ENCODE data around the gene RIMBP2. TPM values are rescaled to one million over a fixed set of nuclear protein-coding genes. Genes with fewer than 3 reads are reported as not detected.

The RIMBP2 gene
- total RNA-seq, 1 experiment from 2014 or later: not detected

DNA sequence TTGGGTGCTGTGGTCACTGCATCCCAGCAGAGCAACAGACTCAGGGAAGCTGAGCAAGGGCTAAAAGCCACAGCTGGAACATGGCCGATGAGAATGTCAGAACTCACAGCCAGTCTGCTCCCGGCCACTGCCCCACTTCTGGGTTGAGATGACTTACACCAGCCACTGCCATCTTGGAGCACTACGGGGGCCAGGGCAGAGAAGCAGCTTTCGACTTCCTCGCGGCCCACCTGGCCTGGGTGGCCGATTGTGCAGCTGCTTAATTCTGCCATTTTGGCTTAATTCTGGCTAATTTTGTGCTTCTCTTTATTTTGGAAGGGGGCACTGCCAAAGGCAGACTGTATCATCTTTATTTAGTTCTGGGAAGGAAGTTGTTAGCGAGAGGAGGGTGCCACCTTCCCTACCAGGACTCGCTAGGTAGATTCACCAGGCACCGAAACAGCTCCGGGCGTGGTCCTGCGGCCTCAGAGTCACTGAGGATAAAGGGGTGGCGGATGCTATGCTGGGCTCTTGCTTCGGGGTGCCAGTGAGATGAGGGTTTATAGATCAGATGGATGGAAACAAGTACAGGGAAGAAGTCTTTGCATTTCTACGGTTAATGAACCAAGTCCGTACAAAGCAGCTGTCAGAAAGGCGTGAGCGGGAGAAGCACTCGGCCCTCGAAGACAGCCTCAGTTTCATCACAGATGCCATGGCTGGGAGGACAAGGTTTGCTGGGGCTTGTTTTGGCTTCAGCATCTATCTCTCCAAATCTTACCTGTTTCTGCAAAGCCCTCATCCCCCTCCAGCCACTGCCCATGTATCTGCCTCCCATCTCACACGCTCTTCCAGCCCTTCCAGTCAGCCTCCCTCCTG lies 230.6 kb downstream of the RIMBP2 start:
- DNase-seq (ENCODE audit: low read depth): no peak

GRCh38 chr12:130484221-130484620 lies 231.9 kb downstream of the RIMBP2 start:
- DNase-seq (ENCODE audit: low read depth): no peak

DNA sequence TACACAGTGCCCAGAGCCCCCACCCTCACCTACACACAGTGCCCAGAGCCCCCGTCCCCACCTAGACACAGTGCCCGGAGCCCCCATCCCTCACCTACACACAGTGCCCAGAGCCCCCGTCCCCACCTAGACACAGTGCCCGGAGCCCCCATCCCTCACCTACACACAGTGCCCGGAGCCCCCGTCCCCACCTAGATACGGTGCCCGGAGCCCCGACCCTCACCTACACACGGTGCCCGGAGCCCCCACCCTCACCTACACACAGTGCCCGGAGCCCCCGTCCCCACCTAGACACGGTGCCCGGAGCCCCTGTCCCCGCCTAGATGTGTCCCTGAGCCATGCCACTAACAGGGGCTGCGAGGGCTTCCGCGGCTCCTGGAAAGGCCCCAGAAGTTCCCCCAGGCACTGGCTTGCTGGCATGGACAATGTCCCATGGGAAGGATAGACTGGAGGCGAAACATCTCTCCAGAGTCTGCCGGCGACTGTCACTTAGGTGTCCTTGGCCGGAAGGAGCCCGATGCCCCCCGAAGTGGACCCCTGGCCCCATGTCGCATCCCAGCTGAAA lies 232.4 kb downstream of the RIMBP2 start:
- DNase-seq (ENCODE audit: low read depth): no peak

GRCh38 chr12:130482448-130482847 lies 233.7 kb downstream of the RIMBP2 start:
- no peak for DNase-seq (ENCODE audit: low read depth)

DNA sequence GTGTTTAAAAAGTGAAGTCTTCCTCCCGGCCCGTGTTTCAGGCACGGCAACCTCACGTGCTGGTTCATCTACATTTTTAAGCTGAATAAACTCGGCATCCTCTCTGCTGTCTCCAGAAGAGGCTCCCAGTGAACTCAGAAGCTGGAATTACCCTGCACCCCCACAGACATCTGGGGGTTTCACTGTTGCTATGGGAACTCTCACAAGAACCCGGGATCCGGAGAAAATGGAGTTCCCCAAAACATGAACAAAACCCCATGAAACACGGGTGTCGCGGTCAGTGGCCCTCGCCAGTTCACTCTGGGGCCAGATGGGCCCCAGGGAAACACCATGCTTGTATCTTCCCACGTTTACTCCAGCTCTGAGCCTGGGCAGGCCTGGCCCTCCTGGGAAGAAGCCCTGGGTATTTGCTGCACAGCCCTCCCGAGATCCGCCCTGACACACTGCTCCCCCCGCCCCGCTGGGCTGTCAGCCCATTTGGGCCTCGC lies 234.7 kb downstream of the RIMBP2 start:
- DNase-seq (ENCODE audit: low read depth): no peak

- no peak for DNase-seq (ENCODE audit: low read depth)
Measured at GRCh38 chr12:130480887-130481286, 235.2 kb downstream of the RIMBP2 start.

DNA sequence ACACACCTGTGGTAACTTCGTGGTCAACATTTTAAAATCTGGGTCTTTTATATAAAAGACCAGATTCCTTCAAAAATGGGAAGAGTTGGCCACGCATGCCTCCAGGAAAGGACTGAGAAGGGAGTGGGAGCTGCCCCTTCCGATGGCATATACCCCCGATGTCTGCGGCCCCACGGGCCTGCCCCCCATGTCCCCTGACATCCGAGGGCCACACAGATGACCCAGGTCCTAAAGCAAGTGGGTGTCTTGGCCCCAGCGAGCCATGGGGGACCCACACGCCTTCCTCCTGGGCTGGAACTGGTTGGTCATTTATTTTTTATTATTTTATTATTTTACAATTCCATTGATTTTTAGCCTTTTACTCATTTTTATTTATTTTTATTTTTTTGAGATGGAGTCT lies 235.9 kb downstream of the RIMBP2 start:
- DNase-seq (ENCODE audit: low read depth): no peak

GRCh38 chr12:130479401-130480125 lies 236.5 kb downstream of the RIMBP2 start:
- DNase-seq (ENCODE audit: low read depth): no peak

DNA sequence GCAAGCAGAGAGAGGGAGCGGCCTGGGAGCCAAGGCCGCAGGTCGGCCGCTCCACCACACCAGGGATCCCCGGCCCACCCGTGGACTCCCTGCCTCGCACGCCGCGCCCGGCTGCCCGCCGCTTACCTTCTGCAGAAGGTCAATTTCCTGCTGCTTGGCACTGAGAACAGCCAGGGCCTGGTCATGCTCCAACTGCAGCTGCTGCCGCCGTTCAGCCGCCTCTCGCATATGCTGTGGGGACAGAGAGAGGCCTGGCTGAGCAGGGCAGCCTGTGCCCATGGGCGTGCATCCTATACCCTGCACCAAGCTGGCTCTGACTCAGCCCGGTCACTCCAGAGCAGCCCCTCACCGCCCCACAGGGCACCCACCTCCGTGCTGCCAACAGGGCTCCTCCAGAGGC lies 237.3 kb downstream of the RIMBP2 start:
- no peak for DNase-seq (ENCODE audit: low read depth)

DNA sequence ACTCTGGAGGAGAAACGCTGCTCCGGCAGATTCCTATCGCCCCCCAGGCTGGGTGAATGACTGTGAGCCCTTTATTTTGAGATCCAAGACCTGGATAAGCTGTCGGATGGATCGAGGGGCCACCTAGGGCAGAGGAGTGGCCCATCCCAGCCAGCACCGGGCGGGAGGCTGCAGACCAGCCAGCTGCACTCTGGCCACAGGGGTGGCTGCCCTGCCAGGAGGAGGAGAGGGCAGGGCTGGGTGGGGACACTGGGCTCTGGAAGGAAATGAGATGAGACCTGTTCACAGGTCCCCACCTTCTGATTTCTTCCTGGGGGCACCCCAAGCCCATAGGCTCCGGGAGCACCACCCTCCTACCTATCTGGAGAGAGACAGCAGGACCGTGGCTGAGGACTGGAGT lies 238.4 kb downstream of the RIMBP2 start:
- DNase-seq (ENCODE audit: low read depth): no peak

DNA sequence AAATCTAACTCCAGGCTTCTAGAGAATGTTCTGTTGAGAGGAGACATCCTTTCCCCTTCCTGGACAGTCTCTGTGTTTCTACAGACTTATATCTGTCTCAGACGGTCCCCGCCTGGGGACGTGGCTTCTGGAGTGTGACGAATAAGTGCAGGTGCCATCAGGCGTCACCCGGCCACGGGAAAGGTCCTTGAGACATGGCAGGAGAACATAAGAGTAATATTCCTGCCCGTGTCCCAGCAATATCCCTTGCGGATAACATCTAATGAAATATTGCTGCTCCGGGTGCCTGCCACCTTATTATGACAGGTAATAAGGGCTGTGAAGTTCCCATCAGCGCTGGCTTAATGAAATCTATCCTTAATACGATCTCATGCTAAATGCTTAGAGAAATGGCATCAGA lies 238.8 kb downstream of the RIMBP2 start:
- no peak for DNase-seq (ENCODE audit: low read depth)

DNA sequence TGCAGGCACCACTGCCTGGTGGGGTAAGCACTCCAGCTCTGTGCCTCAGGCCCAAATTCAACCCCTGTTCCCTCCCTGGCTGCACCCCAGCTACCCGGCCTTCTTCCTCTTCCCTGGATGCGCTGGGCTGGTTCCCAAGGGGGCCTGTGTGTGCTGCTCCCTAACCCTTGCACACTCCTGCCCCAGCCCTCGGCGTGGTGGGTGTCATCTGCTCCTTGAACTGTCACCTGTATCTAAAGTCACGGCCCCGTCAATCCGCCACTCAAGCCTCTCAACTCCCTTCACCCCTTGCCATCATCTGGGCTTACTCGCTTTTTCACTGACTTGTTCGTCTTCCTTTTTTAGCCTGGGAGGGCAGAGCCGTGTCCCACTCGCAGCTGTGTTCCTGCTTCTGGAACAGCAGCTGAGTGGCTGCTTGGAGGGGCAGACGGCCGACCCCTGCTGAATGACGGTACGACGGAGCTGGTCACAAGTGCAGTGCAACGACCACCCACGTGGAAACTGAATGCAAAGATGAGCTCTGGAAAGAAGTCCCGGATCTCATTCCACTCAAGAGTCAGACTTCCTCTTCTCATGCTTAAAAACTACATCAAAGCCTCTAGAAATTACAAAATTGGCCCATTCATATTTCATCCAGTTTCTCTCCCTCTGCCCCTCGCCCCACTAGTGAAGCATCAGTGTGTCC lies 239.5 kb downstream of the RIMBP2 start:
- no peak for DNase-seq (ENCODE audit: low read depth)

GRCh38 chr12:130474599-130475269 lies 241.4 kb downstream of the RIMBP2 start:
- DNase-seq (ENCODE audit: low read depth): no peak

GRCh38 chr12:130473266-130473665 lies 242.8 kb downstream of the RIMBP2 start:
- no peak for DNase-seq (ENCODE audit: low read depth)

- DNase-seq (ENCODE audit: low read depth): no peak
Measured at GRCh38 chr12:130470969-130471368, 245.1 kb downstream of the RIMBP2 start.

DNA sequence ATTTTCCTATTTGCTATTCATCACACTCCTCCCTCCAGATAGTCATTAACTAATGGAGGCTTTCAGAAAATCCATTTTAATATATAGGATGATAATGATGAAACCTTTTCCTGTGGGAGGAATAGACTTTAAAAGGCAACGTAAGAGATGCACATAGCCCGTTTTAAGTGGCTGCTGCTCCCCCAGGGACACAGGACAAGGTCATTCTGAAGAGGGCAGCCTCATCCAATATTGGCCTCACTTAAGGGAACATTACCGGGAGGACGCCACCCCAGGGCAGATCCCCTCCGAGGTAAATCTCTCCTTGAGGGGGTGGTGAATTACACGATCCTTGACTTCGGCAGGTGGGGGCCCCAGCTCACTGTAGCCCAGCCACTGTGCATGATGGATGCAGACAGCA lies 246.5 kb downstream of the RIMBP2 start:
- DNase-seq (ENCODE audit: low read depth): no peak

DNA sequence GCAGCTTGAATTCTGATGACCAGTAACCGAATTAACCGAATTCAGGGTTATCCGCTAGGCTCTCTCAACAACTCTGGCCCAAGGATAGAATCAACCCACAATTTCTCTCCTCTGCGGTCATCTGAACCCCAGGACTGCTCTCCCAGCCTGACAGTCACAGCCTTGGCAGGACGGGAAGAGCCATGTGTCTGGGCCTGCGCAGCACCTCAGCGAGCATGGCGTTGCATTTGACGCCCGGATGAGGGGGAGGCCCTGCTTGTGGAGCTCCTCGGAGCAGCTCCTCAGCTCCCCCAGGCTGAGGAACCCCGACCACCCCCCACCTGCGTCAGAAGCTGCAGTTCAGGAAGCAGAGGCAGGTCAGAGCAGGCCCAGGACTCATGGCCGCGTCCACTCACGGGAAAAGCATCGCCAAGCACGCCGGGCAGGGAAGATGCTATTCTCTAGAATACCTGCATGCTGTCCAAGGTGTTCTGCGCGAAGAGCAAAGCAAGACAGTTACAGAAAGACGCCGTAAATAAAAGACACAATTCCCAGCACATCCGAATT lies 247.3 kb downstream of the RIMBP2 start:
- DNase-seq (ENCODE audit: low read depth): no peak

GRCh38 chr12:130468186-130468585 lies 247.9 kb downstream of the RIMBP2 start:
- DNase-seq (ENCODE audit: low read depth): no peak

DNA sequence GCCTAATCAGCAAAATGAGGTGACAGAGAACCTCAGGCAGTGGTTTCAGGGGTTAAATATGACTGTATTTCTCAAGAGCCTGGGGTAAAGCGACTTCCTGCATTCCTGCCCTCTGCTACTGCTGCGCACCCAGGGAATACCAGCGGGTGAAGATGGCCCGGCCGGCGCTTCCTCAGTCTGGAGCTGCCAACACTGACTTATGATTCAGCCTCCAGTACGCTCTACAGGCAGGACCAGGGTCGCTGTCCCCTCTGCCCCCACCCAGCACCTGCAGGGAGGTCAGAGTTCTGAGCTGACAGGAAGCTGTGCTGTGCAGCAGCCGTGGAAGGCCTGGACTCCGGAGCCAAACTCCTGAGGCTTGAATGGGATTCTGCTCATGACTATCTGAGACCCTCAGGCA lies 250.5 kb downstream of the RIMBP2 start:
- no peak for DNase-seq (ENCODE audit: low read depth)

DNA sequence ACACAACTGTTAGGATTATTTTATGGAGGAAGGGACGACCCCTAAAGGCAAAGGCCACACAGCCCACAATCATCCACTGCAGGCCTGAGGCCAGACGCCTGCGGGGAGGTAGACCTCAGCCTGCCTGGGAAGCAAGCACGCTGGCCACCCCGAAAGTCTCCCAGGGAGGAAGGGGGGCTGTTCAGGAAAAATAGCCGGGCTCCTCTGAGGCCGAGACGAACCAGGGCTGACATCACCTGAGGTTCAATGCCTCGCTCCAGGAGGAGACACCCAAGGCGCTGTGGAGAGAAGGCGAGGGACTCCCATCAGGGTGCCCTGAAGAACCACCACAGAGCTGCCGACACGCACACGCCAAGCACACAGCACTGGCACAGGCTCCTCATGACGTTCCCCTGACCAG lies 251.1 kb downstream of the RIMBP2 start:
- DNase-seq (ENCODE audit: low read depth): no peak

Measured in LHCN-M2 (cell line).